ENCODE measurements around the gene GPATCH2L. TPM values are rescaled to one million over a fixed set of nuclear protein-coding genes. Genes with fewer than 3 reads are reported as not detected.

The GPATCH2L gene
- polyA plus RNA-seq, 2 of the 4 experiments (the other 2 are of a cell fraction), result 19.6 to 30.9 TPM

DNA sequence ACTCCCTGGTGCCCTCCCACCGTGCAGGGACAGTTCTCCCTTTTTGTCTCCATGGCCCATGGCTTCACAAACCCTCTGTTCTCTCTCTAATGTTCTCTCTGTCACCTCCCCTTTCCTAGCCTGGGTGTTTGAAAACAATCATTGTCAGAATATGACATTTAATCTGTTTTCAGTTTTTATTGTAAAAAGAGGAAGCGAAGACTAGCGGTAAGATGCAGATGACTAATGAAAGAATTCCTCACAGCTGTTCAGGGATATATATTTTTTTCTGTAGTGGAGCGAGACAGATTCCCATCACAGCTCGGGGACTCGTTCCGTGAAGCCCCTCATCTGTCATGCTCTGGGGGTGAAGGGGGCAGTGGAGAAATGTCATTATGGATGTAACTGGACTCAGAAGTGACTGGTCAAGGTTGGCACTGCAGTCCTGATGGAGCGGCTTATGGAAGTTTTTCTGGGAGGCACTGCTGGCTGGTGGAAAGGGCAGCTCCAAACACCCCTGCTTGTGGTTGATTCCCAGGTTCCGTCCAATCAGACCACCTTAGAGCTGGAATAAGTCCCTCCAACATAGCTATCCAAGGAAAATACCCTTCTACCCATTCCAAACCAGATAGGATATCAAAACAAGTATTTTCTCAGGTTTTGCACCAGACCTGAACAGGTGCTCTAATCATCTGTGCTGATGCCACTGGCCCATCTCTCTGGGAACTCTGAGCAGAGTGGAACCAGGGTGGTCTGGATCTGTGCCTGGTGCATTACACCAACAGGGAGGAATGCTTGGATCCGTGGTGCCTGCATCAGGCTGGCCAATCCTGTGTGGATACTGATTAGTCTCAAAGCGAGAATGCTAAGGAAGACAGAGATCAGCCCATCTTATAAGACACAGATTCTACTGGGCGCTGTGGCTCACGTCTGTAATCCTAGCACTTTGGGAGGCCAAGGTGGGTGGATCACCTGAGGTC lies 84.7 kb downstream of the GPATCH2L start:
- Histone ChIP-seq H3K27ac (no peak overlapping the region), H3K4me1 (no peaks in the 10 kb centered on the region), H3K4me3 (no peak overlapping the region), H3K9me3 (no peaks in the 10 kb centered on the region; the same call in 2 of the 3 replicates), H3K4me2 (no peak overlapping the region)
- FAIRE-seq, result no peak
- CTCF ChIA-PET, result interaction anchor here (1.6 kb wide), 1 partner anchor 17 kb away, joined by 5 read pairs; no protein-coding TSS in a partner anchor
- 80% methylated on average over 12 of the region's 13 CpGs for WGBS (ENCODE audit: missing lambda C conversion rate)
- ATAC-seq, result no peak
- POLR2A ChIA-PET, result no interaction called here
- DNase-seq (ENCODE audit: low read depth in 1 of 2, low spot score in 1 of 2), result no peak
- TF ChIP-seq ESRRA (IDR thresholded peaks at IDR 0.05; ENCODE audit: borderline replicate concordance, low read length) (no peak), RARB (CRISPR knock-in tag; IDR thresholded peaks at IDR 0.05) (no peak), CEBPB (IDR thresholded peaks at IDR 0.05) (no peak), HEYL (CRISPR knock-in tag; IDR thresholded peaks at IDR 0.05) (no peak), KDM1A (IDR thresholded peaks at IDR 0.05; ENCODE audit: low read depth) (no peak), CHD2 (IDR thresholded peaks at IDR 0.05; ENCODE audit: low read length, partially characterized antibody) (no peak), FOSB (CRISPR knock-in tag; IDR thresholded peaks at IDR 0.05) (no peak), SMC3 (IDR thresholded peaks at IDR 0.05) (no peak), RNF2 (IDR thresholded peaks at IDR 0.05; ENCODE audit: borderline replicate concordance, low read depth) (no peak), JUN (IDR thresholded peaks at IDR 0.05) (no peak), EP300 (IDR thresholded peaks at IDR 0.05) (no peak), RFX5 (IDR thresholded peaks at IDR 0.05) (no peak), SREBF2 (IDR thresholded peaks at IDR 0.05) (no peak), CBX2 (IDR thresholded peaks at IDR 0.05; ENCODE audit: borderline replicate concordance, low read depth) (no peak), PHF8 (IDR thresholded peaks at IDR 0.05; ENCODE audit: borderline replicate concordance, low read depth) (no peak)
- TF ChIP-seq, protein P1, sequence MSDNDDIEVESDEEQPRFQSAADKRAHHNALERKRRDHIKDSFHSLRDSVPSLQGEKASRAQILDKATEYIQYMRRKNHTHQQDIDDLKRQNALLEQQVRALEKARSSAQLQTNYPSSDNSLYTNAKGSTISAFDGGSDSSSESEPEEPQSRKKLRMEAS (IDR thresholded peaks at IDR 0.05), result no peak
- TF ChIP-seq, protein P2, sequence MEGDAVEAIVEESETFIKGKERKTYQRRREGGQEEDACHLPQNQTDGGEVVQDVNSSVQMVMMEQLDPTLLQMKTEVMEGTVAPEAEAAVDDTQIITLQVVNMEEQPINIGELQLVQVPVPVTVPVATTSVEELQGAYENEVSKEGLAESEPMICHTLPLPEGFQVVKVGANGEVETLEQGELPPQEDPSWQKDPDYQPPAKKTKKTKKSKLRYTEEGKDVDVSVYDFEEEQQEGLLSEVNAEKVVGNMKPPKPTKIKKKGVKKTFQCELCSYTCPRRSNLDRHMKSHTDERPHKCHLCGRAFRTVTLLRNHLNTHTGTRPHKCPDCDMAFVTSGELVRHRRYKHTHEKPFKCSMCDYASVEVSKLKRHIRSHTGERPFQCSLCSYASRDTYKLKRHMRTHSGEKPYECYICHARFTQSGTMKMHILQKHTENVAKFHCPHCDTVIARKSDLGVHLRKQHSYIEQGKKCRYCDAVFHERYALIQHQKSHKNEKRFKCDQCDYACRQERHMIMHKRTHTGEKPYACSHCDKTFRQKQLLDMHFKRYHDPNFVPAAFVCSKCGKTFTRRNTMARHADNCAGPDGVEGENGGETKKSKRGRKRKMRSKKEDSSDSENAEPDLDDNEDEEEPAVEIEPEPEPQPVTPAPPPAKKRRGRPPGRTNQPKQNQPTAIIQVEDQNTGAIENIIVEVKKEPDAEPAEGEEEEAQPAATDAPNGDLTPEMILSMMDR (IDR thresholded peaks at IDR 0.05), result no peak
- TF ChIP-seq, protein P3, sequence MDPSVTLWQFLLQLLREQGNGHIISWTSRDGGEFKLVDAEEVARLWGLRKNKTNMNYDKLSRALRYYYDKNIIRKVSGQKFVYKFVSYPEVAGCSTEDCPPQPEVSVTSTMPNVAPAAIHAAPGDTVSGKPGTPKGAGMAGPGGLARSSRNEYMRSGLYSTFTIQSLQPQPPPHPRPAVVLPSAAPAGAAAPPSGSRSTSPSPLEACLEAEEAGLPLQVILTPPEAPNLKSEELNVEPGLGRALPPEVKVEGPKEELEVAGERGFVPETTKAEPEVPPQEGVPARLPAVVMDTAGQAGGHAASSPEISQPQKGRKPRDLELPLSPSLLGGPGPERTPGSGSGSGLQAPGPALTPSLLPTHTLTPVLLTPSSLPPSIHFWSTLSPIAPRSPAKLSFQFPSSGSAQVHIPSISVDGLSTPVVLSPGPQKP (IDR thresholded peaks at IDR 0.05; ENCODE audit: low read depth, low read length), result no peak

DNA sequence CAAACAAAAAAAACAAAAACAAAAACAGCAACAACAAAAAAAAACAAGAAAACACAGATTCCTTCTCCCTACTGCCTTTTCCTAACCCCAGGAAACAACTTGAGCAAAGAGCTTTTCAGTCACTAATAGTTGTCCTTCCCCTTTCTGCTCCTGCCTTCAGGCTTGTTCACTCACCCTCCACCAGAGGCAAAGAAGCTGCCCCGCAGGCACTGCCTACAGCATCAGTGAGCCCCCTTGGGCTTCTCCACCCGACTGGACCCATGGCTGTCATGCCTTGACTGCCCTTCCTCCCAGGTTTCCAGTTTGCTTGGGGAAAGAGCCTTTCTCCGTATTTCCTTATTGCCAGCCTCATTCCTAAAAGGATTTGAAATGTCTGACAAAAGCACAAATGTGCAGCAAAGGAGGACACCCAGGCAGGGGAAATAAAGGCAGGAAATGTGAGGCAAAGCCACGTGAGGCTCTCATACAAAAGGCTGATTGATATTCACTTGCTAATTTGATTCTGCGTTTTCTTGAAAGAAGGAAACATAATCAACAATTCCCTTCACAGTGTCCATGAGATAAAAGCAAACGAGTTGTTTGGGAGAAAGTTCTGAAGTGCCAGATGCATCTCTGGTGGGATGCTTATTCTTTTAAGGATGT lies 85.7 kb downstream of the GPATCH2L start:
- Histone ChIP-seq H3K4me2 (no peak overlapping the region), H3K4me3 (no peak overlapping the region), H3K4me1 (no peaks in the 10 kb centered on the region), H3K27ac (no peak overlapping the region), H3K9me3 (peaks cover 2% of the 10 kb centered on the region; the same call in 2 of the 3 replicates)
- no peak for DNase-seq (ENCODE audit: low read depth in 1 of 2, low spot score in 1 of 2)
- no peak for FAIRE-seq
- ATAC-seq, result no peak
- ChIA-PET POLR2A (no interaction called here), CTCF (interaction anchor here (0.7 to 1.6 kb wide), 3 partner anchors 18 to 404 kb away, joined by 3 to 5 read pairs (median 3); no protein-coding TSS in a partner anchor)
- 66% methylated on average over 6 of the region's 6 CpGs for WGBS (ENCODE audit: missing lambda C conversion rate)
- TF ChIP-seq, protein P4, sequence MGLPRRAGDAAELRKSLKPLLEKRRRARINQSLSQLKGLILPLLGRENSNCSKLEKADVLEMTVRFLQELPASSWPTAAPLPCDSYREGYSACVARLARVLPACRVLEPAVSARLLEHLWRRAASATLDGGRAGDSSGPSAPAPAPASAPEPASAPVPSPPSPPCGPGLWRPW (IDR thresholded peaks at IDR 0.05), result no peak
- TF ChIP-seq EHF (CRISPR knock-in tag; IDR thresholded peaks at IDR 0.05) (no peak), TP53 (CRISPR knock-in tag; IDR thresholded peaks at IDR 0.05) (no peak), KDM5A (IDR thresholded peaks at IDR 0.05) (no peak), RNF2 (IDR thresholded peaks at IDR 0.05; ENCODE audit: borderline replicate concordance, low read depth) (no peak), JUN (IDR thresholded peaks at IDR 0.05) (no peak), ZSCAN20 (CRISPR knock-in tag; IDR thresholded peaks at IDR 0.05) (no peak)
- TF ChIP-seq, protein P3 (IDR thresholded peaks at IDR 0.05; ENCODE audit: low read depth, low read length), result no peak
- TF ChIP-seq, protein P5, sequence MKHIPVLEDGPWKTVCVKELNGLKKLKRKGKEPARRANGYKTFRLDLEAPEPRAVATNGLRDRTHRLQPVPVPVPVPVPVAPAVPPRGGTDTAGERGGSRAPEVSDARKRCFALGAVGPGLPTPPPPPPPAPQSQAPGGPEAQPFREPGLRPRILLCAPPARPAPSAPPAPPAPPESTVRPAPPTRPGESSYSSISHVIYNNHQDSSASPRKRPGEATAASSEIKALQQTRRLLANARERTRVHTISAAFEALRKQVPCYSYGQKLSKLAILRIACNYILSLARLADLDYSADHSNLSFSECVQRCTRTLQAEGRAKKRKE (CRISPR knock-in tag; IDR thresholded peaks at IDR 0.05; ENCODE audit: low read depth), result no peak
- TF ChIP-seq, protein P6, sequence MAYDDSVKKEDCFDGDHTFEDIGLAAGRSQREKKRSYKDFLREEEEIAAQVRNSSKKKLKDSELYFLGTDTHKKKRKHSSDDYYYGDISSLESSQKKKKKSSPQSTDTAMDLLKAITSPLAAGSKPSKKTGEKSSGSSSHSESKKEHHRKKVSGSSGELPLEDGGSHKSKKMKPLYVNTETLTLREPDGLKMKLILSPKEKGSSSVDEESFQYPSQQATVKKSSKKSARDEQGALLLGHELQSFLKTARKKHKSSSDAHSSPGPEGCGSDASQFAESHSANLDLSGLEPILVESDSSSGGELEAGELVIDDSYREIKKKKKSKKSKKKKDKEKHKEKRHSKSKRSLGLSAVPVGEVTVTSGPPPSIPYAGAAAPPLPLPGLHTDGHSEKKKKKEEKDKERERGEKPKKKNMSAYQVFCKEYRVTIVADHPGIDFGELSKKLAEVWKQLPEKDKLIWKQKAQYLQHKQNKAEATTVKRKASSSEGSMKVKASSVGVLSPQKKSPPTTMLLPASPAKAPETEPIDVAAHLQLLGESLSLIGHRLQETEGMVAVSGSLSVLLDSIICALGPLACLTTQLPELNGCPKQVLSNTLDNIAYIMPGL (CRISPR knock-in tag; IDR thresholded peaks at IDR 0.05; ENCODE audit: borderline replicate concordance), result no peak
- TF ChIP-seq, protein P7, sequence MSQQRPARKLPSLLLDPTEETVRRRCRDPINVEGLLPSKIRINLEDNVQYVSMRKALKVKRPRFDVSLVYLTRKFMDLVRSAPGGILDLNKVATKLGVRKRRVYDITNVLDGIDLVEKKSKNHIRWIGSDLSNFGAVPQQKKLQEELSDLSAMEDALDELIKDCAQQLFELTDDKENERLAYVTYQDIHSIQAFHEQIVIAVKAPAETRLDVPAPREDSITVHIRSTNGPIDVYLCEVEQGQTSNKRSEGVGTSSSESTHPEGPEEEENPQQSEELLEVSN (IDR thresholded peaks at IDR 0.05; ENCODE audit: borderline replicate concordance, low read depth), result no peak

All from A549 (cell line).